Stomach (tissue), 4 donors: ENCODE measurements around the gene C3orf22.

Source experiments
- CTCF ChIP-seq, 7 experiments: fragments of 450-650 bp in 4 of 7; fragments of 200-600 bp in 3 of 7; sonication (generic) in 3 of 7; IDR thresholded peaks; one replicate each; pipeline ENCODE4 v1.5.1; 2016 to 2019; ENCODE audit warnings: antibody characterized with exemption in 7 of 7, control low read depth in 2 of 7, mild to moderate bottlenecking in 1 of 7
- POLR2A ChIP-seq, 4 donors: fragments of 450-650 bp; IDR thresholded peaks; one replicate each; pipeline ENCODE4 v1.6.1; 2016; ENCODE audit warnings: antibody characterized with exemption in 4 of 4, control low read depth in 2 of 4, mild to moderate bottlenecking in 1 of 4, moderate library complexity in 1 of 4

- TF ChIP-seq CTCF (IDR thresholded peaks at IDR 0.05) (no peak), POLR2A (IDR thresholded peaks at IDR 0.05) (no peak)
Observed at GRCh38 chr3:126557761-126558160, 971 bp downstream of the C3orf22 start.
